ENCODE measurements around the gene KRT31.
"Not testable (repeated sequence)": the region's sequence is repeated elsewhere in the genome, so short reads cannot be mapped to it uniquely, and the experiment has no call there.

The KRT31 gene

DNA sequence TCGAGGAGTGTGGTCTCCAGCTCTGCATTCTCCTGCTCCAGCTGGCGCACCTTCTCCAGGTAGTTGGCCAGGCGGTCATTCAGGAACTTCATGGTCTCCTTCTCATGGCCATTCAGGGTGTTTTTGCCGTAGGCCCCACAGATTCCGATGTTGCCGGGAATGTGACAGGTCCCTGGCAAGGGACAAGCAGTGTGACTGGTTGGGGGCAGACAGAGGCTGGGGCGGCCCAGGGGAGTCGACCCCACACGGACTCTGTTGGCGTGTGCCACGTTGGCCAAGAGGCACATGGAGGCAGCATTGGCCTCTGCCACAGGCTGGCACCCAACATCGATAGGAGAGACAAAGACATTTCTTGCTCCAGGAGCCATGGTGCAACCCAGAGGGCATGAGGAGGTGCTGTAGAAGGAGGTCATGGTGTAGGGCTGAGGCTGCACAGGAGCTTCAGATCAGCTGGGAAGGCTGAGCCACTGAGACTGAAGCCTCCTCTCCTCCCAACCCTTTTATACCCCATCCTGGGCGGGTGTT, 26.8 kb upstream of the KRT31 start, which contains the start of gene KRT37:
Gene KRT37 (minus strand): TSS at position 475 of the 525 bp plus-strand sequence. CDS start 62 bp downstream, at position 413.
- Mint-ChIP-seq H3K4me1 (ENCODE audit: low read depth) (peaks cover 8% of the 10 kb centered on the region), H3K36me3 (peaks cover 2% of the 10 kb centered on the region), H3K27ac (no peak within 1 kb of the TSS), H3K27me3 (no peaks in the 10 kb centered on the region), H3K9me3 (ENCODE audit: low read depth) (no peaks in the 10 kb centered on the region), H3K4me3 (no peak within 1 kb of the TSS)

DNA sequence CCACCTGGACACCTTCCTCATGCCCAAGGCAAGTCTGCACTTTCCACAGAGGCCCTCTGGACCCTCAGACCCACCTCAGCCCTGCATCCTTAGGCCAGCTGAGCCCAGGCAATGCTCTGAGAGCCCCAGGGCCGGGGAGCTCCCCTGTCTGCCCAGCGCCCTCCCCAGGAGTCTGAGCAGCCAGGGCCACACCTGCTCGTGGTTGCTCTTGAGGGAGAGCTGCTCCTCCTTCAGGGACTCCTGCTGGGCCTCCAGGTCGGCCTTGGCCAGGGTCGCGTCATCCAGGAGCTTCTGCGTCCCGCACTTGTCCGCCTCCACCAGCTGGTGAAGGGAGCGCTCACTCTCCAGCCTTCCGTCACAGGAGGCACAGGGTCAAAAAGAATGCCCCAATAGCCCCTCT, 25.2 kb upstream of the KRT31 start:
- not testable (repeated sequence) for H3K36me3 Mint-ChIP-seq; H3K9me3 Mint-ChIP-seq (ENCODE audit: low read depth); H3K4me1 Mint-ChIP-seq (ENCODE audit: low read depth); H3K4me3 Mint-ChIP-seq; H3K27ac Mint-ChIP-seq; H3K27me3 Mint-ChIP-seq

DNA sequence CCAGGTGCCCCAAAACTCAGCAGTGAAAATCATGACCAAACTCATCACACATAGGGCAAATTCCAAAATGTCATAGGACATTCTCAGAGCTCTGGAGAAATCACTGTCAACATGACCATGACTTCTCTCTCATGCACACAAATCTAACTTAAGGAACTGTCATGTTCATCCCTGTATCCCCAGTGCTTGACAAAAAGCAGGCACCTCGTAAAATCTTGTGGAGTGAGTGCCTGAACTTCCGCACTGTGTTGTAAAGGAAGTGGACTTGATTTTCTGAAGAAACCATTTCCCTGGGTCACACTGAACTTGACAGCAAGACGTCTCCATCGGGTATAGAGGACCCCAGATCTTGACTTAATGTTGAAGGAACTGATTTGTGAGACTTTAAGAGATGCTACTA, 24.2 kb upstream of the KRT31 start:
- Mint-ChIP-seq H3K27me3 (no peaks in the 10 kb centered on the region), H3K4me1 (ENCODE audit: low read depth) (peaks cover 8% of the 10 kb centered on the region), H3K4me3 (no peak overlapping the region), H3K9me3 (ENCODE audit: low read depth) (no peaks in the 10 kb centered on the region), H3K27ac (no peak overlapping the region), H3K36me3 (peaks cover 2% of the 10 kb centered on the region)

DNA sequence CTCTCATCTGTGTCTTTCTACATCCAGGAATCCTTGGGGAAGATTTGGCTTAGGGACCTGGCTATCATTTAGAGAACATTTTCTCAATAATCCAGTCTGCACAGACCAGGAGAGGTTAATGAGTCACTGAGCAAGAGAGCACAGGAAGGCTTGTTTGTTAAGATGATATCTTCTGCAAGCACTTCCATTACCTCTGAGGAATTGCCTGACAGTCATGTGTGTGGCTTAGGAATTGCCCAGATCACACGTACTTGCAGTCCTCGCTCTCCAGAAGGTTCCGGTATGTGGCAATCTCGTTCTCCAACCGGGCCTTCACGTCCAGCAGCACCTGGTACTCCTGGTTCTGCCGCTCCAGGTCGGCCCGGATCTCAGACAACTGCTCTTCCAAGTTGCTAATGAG, 23.7 kb upstream of the KRT31 start:
- H3K27me3 Mint-ChIP-seq = no peaks in the 10 kb centered on the region
- H3K36me3 Mint-ChIP-seq = peaks cover 2% of the 10 kb centered on the region
- peaks cover 8% of the 10 kb centered on the region for H3K4me1 Mint-ChIP-seq (ENCODE audit: low read depth)
- H3K27ac Mint-ChIP-seq = no peak overlapping the region
- no peaks in the 10 kb centered on the region for H3K9me3 Mint-ChIP-seq (ENCODE audit: low read depth)
- no peak overlapping the region for H3K4me3 Mint-ChIP-seq

DNA sequence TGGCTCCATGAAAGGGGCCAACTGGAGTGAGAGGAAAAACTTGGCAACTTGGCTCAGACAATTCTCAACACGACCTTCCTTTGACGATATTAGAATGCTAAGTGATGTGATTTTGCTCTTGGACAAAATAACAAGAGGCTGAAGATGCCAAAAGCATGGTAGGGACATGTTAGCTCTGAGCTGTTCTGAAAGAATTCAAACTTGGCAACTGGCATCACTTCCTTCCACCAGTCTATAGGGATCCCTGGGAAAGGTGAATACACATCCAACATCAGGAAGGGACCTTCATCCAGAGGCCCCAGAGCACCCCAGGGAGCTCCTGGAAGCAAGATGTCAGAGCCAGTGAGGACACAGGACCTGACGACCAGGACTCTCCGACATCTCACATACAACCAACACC, 22.7 kb upstream of the KRT31 start:
- no peaks in the 10 kb centered on the region for H3K27me3 Mint-ChIP-seq
- H3K4me1 Mint-ChIP-seq (ENCODE audit: low read depth) = peaks cover 8% of the 10 kb centered on the region
- H3K9me3 Mint-ChIP-seq (ENCODE audit: low read depth) = no peaks in the 10 kb centered on the region
- H3K4me3 Mint-ChIP-seq = no peak overlapping the region
- no peak overlapping the region for H3K27ac Mint-ChIP-seq
- peaks cover 2% of the 10 kb centered on the region for H3K36me3 Mint-ChIP-seq

DNA sequence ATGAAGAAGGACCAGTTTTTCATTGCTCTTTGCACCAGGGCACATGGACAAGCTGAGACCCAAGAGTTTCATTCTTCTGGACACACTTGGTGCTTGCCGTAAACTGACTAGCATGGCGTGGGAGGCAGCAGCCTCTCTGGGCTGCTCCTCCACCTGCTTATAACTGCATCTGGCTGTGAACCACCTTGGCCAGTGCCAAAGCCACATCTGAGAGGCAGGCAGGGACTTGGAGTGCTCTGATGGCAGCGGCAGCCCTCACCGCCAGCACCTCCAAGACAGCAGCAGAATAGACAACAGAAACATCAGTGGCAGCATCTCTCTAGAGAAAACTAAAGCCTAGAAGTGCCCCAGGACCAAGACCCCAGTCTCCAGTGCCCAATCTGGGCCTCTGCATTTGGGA, 22.3 kb upstream of the KRT31 start:
- H3K27me3 Mint-ChIP-seq = no peaks in the 10 kb centered on the region
- no peak overlapping the region for H3K27ac Mint-ChIP-seq
- no peak overlapping the region for H3K4me3 Mint-ChIP-seq
- peaks cover 8% of the 10 kb centered on the region for H3K4me1 Mint-ChIP-seq (ENCODE audit: low read depth)
- H3K36me3 Mint-ChIP-seq = peaks cover 2% of the 10 kb centered on the region
- H3K9me3 Mint-ChIP-seq (ENCODE audit: low read depth) = no peaks in the 10 kb centered on the region

DNA sequence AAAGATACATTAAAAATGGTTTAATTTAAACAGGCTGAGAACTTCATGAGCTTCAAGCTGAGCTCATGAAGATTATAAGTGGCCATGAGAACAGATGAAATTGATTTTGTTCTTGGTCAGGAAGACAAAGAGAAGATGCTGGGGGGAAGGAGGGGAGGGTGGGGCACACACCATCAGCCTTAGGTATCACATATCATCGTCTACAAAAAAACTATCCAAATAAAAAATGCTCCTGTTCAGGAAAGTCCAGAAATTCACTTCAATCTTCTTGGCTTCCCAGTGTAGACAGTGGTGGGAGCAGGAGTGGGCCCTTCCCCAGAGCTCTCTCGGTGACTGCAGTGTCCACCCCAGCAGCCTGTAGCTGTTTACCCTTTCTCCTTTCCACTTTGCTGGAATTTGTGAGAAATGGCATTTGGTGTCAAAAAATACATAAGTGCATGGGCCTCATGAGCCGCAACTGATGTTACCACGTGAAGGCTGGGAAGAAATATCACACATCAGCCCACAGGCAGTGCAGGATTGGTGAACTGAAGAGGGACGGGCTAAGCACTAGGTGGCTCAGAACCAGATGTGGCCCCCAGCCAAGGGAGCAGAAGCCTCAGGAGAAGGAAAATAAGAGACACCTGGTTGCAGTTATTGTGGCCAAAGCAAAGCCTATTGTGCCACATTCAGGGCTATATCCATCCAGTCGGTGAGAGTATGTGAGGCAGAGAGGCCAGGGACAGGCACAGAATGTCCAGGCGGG, 20.9 kb upstream of the KRT31 start:
- Mint-ChIP-seq H3K4me3 (no peak overlapping the region), H3K27ac (no peak overlapping the region), H3K36me3 (no peaks in the 10 kb centered on the region), H3K9me3 (ENCODE audit: low read depth) (no peaks in the 10 kb centered on the region), H3K4me1 (ENCODE audit: low read depth) (peaks cover 8% of the 10 kb centered on the region), H3K27me3 (no peaks in the 10 kb centered on the region)

DNA sequence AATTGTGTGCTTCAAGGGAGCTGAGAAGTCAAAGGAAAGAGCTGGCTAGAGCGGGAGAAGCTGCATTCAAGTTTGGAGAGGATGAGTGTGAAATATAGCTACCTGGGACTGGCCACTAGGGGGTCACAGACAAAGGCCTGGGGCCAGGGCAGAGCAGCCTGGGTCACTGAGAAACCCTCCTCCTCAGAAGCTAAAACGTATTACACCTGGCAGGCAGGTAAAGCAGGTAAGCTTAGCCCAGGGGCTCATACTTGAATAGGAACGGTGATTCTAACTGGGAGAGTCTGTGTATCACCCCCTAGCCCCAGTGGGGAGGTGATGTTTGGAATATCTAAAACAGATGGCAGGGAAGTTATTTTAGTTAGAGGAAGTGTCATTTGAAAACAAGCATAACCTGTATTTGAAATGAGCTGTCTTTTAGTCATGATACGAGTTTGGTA, 20.2 kb upstream of the KRT31 start:
- H3K36me3 Mint-ChIP-seq = no peaks in the 10 kb centered on the region
- H3K4me1 Mint-ChIP-seq (ENCODE audit: low read depth) = peaks cover 8% of the 10 kb centered on the region
- no peak overlapping the region for H3K27ac Mint-ChIP-seq
- no peak overlapping the region for H3K4me3 Mint-ChIP-seq
- H3K27me3 Mint-ChIP-seq = no peaks in the 10 kb centered on the region
- no peaks in the 10 kb centered on the region for H3K9me3 Mint-ChIP-seq (ENCODE audit: low read depth)

DNA sequence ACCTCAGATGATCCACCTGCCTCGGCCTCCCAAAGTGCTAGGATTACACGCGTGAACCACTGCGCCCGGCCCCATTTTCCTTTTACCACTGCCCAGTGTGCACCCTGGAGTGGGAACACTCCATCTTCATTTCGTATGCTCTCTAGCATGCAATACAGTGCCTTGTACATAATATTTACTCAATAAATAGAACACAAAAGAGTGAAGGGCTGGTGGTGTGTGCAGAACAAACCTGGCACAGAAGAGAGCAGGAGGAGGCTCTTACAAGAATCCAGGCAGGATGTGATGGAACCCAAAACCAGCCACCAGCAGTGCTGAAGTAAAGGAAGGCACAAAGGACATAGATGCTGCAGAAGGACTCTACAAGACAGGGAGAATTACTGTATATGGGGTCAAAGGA, 19.7 kb upstream of the KRT31 start:
- Mint-ChIP-seq H3K9me3 (ENCODE audit: low read depth) (no peaks in the 10 kb centered on the region), H3K36me3 (no peaks in the 10 kb centered on the region), H3K27ac (no peak overlapping the region), H3K4me3 (no peak overlapping the region), H3K27me3 (no peaks in the 10 kb centered on the region), H3K4me1 (ENCODE audit: low read depth) (peaks cover 8% of the 10 kb centered on the region)

DNA sequence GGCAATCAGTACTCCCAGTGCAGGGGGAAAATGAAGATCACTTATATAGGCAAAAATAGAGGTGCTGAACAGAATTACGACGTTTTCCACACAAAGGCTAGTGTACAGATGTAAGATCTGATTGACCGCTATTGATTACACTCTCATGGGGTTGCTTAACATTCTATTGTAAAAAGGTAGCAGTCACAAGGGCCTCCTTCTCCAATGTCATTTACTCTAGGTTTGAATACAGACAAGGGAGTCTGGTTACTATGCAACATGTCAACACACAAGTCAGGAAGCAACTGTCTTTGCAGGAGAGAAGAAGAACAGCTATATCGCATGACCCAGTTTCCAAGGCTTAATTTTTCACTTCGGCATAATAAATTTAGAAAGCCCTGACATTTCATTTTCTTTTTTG, 19.1 kb upstream of the KRT31 start:
- peaks cover 8% of the 10 kb centered on the region for H3K4me1 Mint-ChIP-seq (ENCODE audit: low read depth)
- H3K27ac Mint-ChIP-seq = no peak overlapping the region
- no peak overlapping the region for H3K4me3 Mint-ChIP-seq
- H3K9me3 Mint-ChIP-seq (ENCODE audit: low read depth) = no peaks in the 10 kb centered on the region
- no peaks in the 10 kb centered on the region for H3K27me3 Mint-ChIP-seq
- no peaks in the 10 kb centered on the region for H3K36me3 Mint-ChIP-seq

DNA sequence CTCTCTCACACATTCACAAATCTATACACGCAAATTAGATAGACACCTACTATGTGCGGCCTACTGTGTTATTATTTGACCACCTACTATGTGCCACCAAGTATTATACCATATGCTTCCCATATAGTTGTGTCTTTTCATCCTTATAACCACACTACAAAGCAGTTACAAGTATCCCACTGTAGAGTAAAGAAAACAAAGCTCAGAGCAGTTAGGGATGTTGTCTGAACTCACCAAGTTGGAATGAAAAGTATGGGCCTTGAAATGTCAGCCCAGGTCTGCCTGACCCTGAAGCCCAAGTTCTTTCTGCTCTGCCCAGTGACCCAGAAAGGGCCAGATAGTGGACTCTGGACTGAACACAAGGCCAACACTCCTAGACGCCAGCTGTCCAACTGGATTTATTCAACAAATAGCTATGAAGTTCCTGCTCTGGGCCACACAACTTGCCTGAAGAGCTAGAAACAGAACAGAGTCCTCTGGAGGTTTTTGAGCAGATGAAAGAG, 18.5 kb upstream of the KRT31 start:
- H3K4me1 Mint-ChIP-seq (ENCODE audit: low read depth) = peaks cover 8% of the 10 kb centered on the region
- H3K27ac Mint-ChIP-seq = no peak overlapping the region
- H3K4me3 Mint-ChIP-seq = no peak overlapping the region
- no peaks in the 10 kb centered on the region for H3K27me3 Mint-ChIP-seq
- H3K36me3 Mint-ChIP-seq = no peaks in the 10 kb centered on the region
- H3K9me3 Mint-ChIP-seq (ENCODE audit: low read depth) = no peaks in the 10 kb centered on the region

DNA sequence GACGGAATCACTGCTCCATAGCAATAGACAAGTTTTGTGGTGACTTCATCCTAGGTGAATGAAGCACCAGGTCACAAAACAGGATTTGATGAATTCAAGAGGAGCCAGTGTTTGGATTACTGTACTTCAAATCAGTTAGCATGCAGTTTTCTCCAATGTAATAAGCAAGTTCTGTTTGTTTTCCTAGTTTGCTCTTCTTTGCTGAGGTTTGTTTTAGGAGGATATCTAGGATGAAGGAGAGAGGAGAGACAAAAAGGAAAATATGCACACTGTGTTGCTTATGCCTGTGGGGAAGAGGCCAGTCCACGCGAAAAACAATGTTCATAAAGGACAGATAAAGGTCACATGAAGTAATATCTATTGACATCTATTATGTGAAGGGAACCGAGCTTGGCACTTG, 18.0 kb upstream of the KRT31 start:
- no peak overlapping the region for H3K4me3 Mint-ChIP-seq
- H3K9me3 Mint-ChIP-seq (ENCODE audit: low read depth) = no peaks in the 10 kb centered on the region
- peaks cover 8% of the 10 kb centered on the region for H3K4me1 Mint-ChIP-seq (ENCODE audit: low read depth)
- H3K36me3 Mint-ChIP-seq = no peaks in the 10 kb centered on the region
- no peaks in the 10 kb centered on the region for H3K27me3 Mint-ChIP-seq
- no peak overlapping the region for H3K27ac Mint-ChIP-seq

DNA sequence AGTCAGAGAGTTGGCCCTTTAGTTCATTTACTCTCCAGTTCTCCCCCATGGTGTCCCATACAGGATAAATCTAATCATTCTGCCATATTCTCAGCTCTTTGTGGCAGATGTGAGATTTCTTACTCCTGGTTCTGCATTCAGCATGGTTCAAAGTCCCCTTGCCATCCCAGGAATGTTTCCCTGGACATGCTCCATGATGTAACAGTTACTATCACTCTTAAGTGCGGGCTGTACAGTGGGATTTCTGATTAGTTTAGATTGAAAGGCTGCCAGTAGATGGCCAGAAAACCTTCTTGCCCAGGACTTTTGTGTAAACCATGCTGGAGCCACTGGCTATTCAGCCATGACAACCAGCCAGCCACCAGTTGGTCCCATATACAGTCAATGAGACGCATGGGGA, 16.6 kb upstream of the KRT31 start:
- peaks cover 10% of the 10 kb centered on the region for H3K4me1 Mint-ChIP-seq (ENCODE audit: low read depth)
- no peaks in the 10 kb centered on the region for H3K27me3 Mint-ChIP-seq
- H3K9me3 Mint-ChIP-seq (ENCODE audit: low read depth) = no peaks in the 10 kb centered on the region
- H3K36me3 Mint-ChIP-seq = peaks cover 2% of the 10 kb centered on the region
- H3K27ac Mint-ChIP-seq = no peak overlapping the region
- H3K4me3 Mint-ChIP-seq = no peak overlapping the region

DNA sequence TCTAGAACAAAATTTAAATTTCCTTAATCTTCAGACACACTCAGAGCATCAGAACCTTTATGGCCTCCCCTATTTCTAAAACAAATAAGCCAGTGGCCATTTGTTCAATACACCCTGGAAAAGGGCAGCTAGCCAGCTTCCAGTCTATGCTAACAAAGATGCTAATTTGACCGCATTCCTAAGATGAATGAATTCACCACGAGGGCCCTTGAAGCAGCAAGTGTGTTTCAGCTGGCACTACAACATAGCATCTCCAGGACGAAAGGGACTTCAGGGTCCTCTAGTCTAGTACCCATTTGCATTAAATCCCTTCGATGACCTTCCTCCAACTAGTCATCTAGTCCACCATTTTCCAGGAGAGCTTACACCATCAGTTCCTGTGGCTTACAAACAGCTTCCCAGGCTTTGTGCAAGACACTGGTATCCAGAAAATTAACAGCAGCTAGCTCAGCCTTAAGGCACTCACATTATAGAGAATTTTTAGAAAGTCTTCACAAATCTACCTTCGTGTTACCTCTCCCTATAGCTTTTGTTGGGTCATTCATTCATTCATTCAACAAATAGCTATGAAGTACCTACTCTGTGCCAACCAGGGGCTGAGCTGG, 16.0 kb upstream of the KRT31 start:
- Mint-ChIP-seq H3K4me1 (ENCODE audit: low read depth) (peaks cover 15% of the 10 kb centered on the region), H3K9me3 (ENCODE audit: low read depth) (no peaks in the 10 kb centered on the region), H3K4me3 (no peak overlapping the region), H3K27me3 (no peaks in the 10 kb centered on the region), H3K36me3 (peaks cover 2% of the 10 kb centered on the region), H3K27ac (no peak overlapping the region)

DNA sequence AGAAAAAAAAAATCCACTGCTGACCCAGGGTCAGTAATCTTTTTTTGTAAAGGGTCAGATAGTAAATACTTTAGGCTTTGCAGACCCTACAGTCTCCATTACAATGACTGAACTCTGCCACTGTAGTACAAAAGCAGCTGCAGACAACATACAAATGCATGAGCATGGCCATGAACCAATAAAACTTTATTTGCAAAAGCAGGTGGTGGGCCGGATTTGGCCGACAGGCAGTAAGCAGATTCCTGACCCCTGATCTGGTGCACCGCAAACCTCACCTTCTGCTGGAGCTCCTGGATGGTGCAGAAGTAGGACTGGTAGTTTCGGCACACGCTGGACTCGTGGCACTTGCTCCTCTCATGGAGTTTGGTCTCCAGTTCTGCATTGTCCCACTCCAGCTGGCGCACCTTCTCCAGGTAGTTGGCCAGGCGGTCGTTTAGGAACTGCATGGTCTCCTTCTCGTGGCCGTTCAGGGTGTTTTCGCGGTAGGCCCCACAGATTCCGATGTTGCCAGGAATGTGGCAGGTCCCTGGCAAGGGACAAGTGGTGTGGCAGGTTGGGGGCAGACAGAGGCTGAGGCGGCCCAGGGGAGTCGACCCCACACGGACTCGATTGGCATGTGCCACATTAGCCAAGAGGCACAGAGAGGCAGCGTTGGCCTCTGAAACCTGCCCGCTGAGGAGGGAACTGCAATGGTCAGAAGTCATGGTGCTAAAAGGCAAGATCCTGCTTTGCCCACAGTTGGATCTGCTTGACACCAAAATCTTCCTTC, 13.8 kb upstream of the KRT31 start:
- H3K36me3 Mint-ChIP-seq = peaks cover 2% of the 10 kb centered on the region
- no peaks in the 10 kb centered on the region for H3K9me3 Mint-ChIP-seq (ENCODE audit: low read depth)
- H3K27ac Mint-ChIP-seq = no peak overlapping the region
- H3K4me1 Mint-ChIP-seq (ENCODE audit: low read depth) = peaks cover 17% of the 10 kb centered on the region
- H3K4me3 Mint-ChIP-seq = no peak overlapping the region
- H3K27me3 Mint-ChIP-seq = no peaks in the 10 kb centered on the region
